Epithelial cell of esophagus (primary cell): ENCODE measurements around the gene ABCD3.
A peak's percentile ranks its signal among the peaks of the same experiment; 100 is the strongest.

Experiments
- DNase-seq: peaks from one replicate; pipeline ENCODE4 v3.0.0; 2010; ENCODE audit warnings: low read depth
- H3K4me3 ChIP-seq: 2 replicates; pipeline ENCODE4 v1.5.1; 2011; ENCODE audit warnings: mild to moderate bottlenecking, low read length, control low read depth
- CTCF ChIP-seq: IDR thresholded peaks from 2 replicates; pipeline ENCODE4 v1.5.1; 2011; ENCODE audit warnings: low read depth, mild to moderate bottlenecking, low read length, control low read depth, inconsistent platforms; ENCODE audit not compliant: insufficient read depth; ENCODE audit errors: missing control alignments

Gene ABCD3

GRCh38 chr1:94479682-94480081 lies 61.5 kb downstream of the ABCD3 start:
- H3K4me3 ChIP-seq = no peak overlapping the region
- no peak for TF ChIP-seq CTCF
- DNase-seq = no peak

- H3K4me3 ChIP-seq = no peak overlapping the region
- TF ChIP-seq CTCF = peak; percentile 88
- DNase-seq = peak; percentile 92
Measured at GRCh38 chr1:94481473-94481933, 63.3 kb downstream of the ABCD3 start.

GRCh38 chr1:94486990-94487389 lies 68.8 kb downstream of the ABCD3 start:
- no peak overlapping the region for H3K4me3 ChIP-seq
- no peak for DNase-seq
- no peak for TF ChIP-seq CTCF

GRCh38 chr1:94490556-94490955 lies 72.4 kb downstream of the ABCD3 start:
- TF ChIP-seq CTCF = no peak
- H3K4me3 ChIP-seq = no peak overlapping the region
- no peak for DNase-seq

- TF ChIP-seq CTCF = no peak
- no peak overlapping the region for H3K4me3 ChIP-seq
- no peak for DNase-seq
Measured at GRCh38 chr1:94496076-94496755, 78.0 kb downstream of the ABCD3 start.

- no peak for TF ChIP-seq CTCF
- H3K4me3 ChIP-seq = no peak overlapping the region
- no peak for DNase-seq
Measured at GRCh38 chr1:94501426-94501825, 83.2 kb downstream of the ABCD3 start.

GRCh38 chr1:94501935-94502334 lies 83.7 kb downstream of the ABCD3 start:
- TF ChIP-seq CTCF = no peak
- DNase-seq = no peak
- H3K4me3 ChIP-seq = no peak overlapping the region
